ENCODE measurements around the gene SSBP3.

SSBP3 gene

GRCh38 chr1:54409156-54410142 lies 3.3 kb upstream of the SSBP3 start:
- DNase-seq = no peak

GRCh38 chr1:54408147-54409066 lies 2.2 kb upstream of the SSBP3 start:
- DNase-seq = no peak

GRCh38 chr1:54407404-54408146 lies 1.4 kb upstream of the SSBP3 start:
- DNase-seq = peak; percentile 87

- DNase-seq = no peak
Measured at GRCh38 chr1:54407154-54407403, 885 bp upstream of the SSBP3 start.

- no peak for DNase-seq
Measured at GRCh38 chr1:54405898-54406293, 298 bp downstream of the SSBP3 start.

GRCh38 chr1:54404939-54405897 lies 976 bp downstream of the SSBP3 start:
- DNase-seq = no peak

- no peak for DNase-seq
Measured at GRCh38 chr1:54404263-54404662, 1.9 kb downstream of the SSBP3 start.

GRCh38 chr1:54403808-54404261 lies 2.4 kb downstream of the SSBP3 start:
- no peak for DNase-seq

GRCh38 chr1:54403405-54403804 lies 2.8 kb downstream of the SSBP3 start:
- no peak for DNase-seq

- DNase-seq = no peak
Measured at GRCh38 chr1:54402896-54403295, 3.3 kb downstream of the SSBP3 start.

GRCh38 chr1:54401799-54402198 lies 4.4 kb downstream of the SSBP3 start:
- DNase-seq = no peak

- DNase-seq = no peak
Measured at GRCh38 chr1:54400329-54400728, 5.9 kb downstream of the SSBP3 start.

GRCh38 chr1:54399765-54400164 lies 6.4 kb downstream of the SSBP3 start:
- DNase-seq = no peak

GRCh38 chr1:54398963-54399528 lies 7.1 kb downstream of the SSBP3 start:
- no peak for DNase-seq

GRCh38 chr1:54397980-54398379 lies 8.2 kb downstream of the SSBP3 start:
- DNase-seq = no peak

GRCh38 chr1:54397090-54397591 lies 9.1 kb downstream of the SSBP3 start:
- DNase-seq = no peak

- DNase-seq = no peak
Measured at GRCh38 chr1:54396261-54396933, 9.8 kb downstream of the SSBP3 start.

GRCh38 chr1:54395281-54395934 lies 10.8 kb downstream of the SSBP3 start:
- DNase-seq = no peak

- DNase-seq = no peak
Measured at GRCh38 chr1:54394104-54394503, 12.1 kb downstream of the SSBP3 start.

- no peak for DNase-seq
Measured at GRCh38 chr1:54392401-54392800, 13.8 kb downstream of the SSBP3 start.

Data from KG1 (cell line).